Heart left ventricle (tissue), 13 donors: ENCODE measurements around the gene SYNGR1.

Source experiments
- CTCF ChIP-seq, 12 donors: fragments of 200-600 bp; sonication (generic) in 4 of 12; IDR thresholded peaks; one replicate each; pipeline versions ENCODE4 v1.5.0 to v1.8.0; 2018 to 2022; ENCODE audit warnings: antibody characterized with exemption in 12 of 12, mild to moderate bottlenecking in 5 of 12
- POLR2A ChIP-seq, 2 donors: fragments of 450-650 bp; IDR thresholded peaks; one replicate each; pipeline ENCODE4 v1.6.1; 2017; ENCODE audit warnings: antibody characterized with exemption in 2 of 2, mild to moderate bottlenecking in 2 of 2, moderate library complexity in 2 of 2
- donor health status: ischemic (EF 13 %, LVEDD 7.1; RV severe dilation, severe dysfunction).
- donor health status: DM: no; HTN: yes; CAD: no.
- donor health status: DM: no; HTN: no; CAD: no.
- donor health status: ischemic (EF 25% LVEDD 6.9; RV normal size, moderate dysfunction).
- donor health status: ischemic (EF 25% LVEDD 5.7; RV mildly dilated, moderate dysfunction).
- donor health status: ischemic (EF 35%, LVEDD 5.7; RV mildly dilated, moderate dysfunction).
- donor health status: nonischemic (EF 11% LVEDD 7.7; RV severe dilation, severe dysfunction).
- donor health status: DM: yes; HTN: yes; CAD: no.
- donor health status: PGD.
- donor health status: ischemic (EF 29% LVEDD 5.4; RV normal size, mild dysfunction).
- donor health status: nonischemic (EF 23%, LVEDD 6.1; RV moderate dilation, normal function).

GRCh38 chr22:39433476-39434242, 83.9 kb downstream of the SYNGR1 start:
- no peak for TF ChIP-seq CTCF (IDR thresholded peaks at IDR 0.05)
- TF ChIP-seq POLR2A (IDR thresholded peaks at IDR 0.05) = no peak
